Ovary (tissue), 3 donors: Measurements from ENCODE around the gene GNPAT.

ENCODE experiments used
- CTCF ChIP-seq, 3 donors: fragments of 450-650 bp in 2 of 3; fragments of 200-600 bp in 1 of 3; IDR thresholded peaks; one replicate each; pipeline versions ENCODE4 v1.5.1 to v1.8.0; 2016 to 2022; ENCODE audit warnings: antibody characterized with exemption in 3 of 3, mild to moderate bottlenecking in 1 of 3
- EP300 ChIP-seq: sonication (generic); formaldehyde crosslinking; IDR thresholded peaks from one replicate; pipeline ENCODE4 v1.6.1; 2017; ENCODE audit warnings: antibody characterized with exemption
- POLR2A ChIP-seq: fragments of 450-650 bp; IDR thresholded peaks from one replicate; pipeline ENCODE4 v1.6.1; 2017; ENCODE audit warnings: antibody characterized with exemption, mild to moderate bottlenecking, moderate library complexity
- donor health status: DM: no; HTN: no; CAD: no.

GRCh38 chr1:231313661-231314060, 72.6 kb downstream of the GNPAT start:
- TF ChIP-seq CTCF (IDR thresholded peaks at IDR 0.05) (no peak), POLR2A (no peak), EP300 (no peak)
